GM21737 (cell line): ENCODE measurements around the gene AQP12A.

Experiments used
- ATAC-seq: cut with Tn5 transposase; IDR thresholded peaks from one replicate; pipeline ENCODE4 v1.9.1; 2021; ENCODE audit warnings: mild to moderate bottlenecking, moderate library complexity; ENCODE audit not compliant: unreplicated experiment

Gene AQP12A

DNA sequence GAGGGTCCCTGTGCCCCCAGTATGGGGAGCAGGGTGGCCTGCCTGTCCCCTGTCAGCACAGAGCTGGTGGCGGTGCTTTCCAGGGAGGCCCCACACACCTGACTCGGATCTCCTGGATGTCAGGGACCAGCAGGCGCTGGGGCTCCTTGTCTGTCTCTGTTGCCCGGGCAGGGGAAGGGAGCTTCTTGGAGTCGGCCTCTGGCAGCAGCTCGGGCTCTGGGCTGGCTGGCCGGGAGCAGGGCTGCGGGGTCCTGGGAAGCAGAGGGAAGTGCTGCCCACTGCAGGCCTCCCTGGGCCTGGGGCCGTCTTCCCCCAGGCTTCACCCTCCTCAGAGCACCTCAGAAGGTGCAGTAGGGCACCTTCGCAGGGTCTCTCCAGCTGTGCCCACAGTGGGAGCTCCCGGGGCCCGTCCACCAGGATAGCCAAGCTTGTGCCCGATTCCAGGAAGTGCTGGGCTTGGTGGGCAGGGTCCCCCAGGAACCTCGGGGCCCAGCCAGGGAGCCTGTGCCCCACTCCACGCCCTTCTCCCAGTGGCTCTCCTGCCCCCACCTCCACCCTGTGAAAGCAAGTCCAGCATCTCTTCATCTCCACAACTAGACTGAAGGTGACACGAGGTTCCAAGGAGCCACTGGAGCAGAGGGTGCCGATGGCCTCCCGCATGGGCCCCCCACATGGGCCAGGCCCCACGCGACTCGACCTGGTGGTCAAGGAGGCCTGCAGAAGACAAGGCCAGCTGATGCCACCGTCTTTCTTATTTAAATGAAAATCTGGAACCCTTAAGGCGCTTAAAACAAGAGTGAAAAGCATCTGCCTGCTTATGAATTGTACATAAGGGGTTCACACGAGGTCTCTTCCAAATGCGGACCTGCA lies 28.2 kb downstream of the AQP12A start:
- ATAC-seq: no peak

GRCh38 chr2:240720686-240721595 lies 29.3 kb downstream of the AQP12A start:
- ATAC-seq: no peak

- ATAC-seq: no peak
These were observed 30.0 kb downstream of the AQP12A start for GRCh38 chr2:240721596-240722180.

- no peak for ATAC-seq
These were observed 30.7 kb downstream of the AQP12A start for GRCh38 chr2:240722376-240722775.

DNA sequence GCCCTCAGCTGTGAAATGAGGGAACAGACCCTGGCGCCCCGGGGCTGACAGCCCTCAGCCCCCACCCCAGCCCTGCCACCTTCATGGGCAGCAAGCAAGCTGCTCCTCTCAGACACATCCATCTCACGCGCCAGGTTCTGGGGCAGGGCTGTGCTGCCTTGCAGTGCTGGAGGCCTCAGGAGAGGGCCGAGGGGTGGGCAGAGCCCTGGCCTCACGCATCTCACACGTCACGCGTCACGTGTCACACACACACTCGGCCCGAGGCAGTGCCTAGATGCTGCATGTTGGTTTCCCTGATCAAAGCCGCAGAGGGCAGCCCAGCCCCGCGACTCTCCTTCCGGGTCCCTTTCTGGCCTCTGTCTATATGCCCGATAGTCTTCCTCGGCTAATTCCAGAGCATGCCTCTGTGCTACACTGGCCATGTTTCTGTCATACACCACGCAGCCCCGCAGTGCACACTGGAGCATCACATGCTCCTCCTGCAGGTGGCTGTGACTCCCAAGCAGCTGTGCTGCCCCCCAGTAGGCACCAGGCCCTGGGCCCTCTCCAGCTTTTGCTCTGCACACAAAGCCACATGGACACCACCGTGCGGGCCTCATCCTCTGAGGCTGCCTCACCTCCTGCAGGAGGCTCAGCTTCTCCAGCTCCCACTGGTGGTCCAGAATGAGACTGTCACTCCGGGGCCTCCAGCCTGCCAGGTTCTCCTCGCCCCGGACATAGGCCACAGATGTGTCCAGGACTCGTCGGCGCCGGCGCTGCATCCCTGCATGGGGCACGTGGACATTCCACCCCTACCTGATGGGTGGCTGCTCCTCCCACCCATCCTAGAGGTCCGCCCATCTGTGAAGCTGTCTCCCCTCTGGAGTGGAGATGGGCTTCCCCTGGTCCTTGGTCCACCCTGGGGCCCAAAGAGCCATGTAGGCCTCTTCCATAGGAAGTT lies 31.4 kb downstream of the AQP12A start:
- no peak for ATAC-seq

- no peak for ATAC-seq
These were observed 32.2 kb downstream of the AQP12A start for GRCh38 chr2:240723851-240724250.

GRCh38 chr2:240724431-240724830 lies 32.8 kb downstream of the AQP12A start:
- no peak for ATAC-seq

DNA sequence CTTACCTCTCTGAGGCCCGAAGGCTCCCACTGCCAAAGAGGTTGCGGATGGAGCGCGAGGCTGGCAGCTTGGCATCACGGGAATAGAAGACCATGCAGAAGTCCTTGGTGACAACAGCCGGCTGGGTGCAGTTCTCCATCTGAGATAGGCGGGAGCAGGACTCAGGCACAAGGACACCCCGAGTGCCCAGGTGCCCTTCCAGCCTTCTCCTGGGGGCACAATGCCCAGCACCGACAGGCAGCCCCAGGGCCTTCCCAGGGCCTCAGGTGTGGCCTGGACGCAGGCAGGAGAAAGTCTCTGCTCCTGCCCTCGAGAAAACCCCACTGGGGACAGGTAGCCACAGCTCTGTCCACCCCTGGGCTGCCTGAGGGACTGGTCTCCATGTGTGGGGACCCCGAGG lies 33.6 kb downstream of the AQP12A start:
- no peak for ATAC-seq

GRCh38 chr2:240725671-240726070 lies 34.0 kb downstream of the AQP12A start:
- no peak for ATAC-seq

GRCh38 chr2:240726876-240727275 lies 35.2 kb downstream of the AQP12A start:
- no peak for ATAC-seq

GRCh38 chr2:240727439-240727838 lies 35.8 kb downstream of the AQP12A start:
- ATAC-seq: no peak

- no peak for ATAC-seq
These were observed 36.2 kb downstream of the AQP12A start for GRCh38 chr2:240727913-240728312.

DNA sequence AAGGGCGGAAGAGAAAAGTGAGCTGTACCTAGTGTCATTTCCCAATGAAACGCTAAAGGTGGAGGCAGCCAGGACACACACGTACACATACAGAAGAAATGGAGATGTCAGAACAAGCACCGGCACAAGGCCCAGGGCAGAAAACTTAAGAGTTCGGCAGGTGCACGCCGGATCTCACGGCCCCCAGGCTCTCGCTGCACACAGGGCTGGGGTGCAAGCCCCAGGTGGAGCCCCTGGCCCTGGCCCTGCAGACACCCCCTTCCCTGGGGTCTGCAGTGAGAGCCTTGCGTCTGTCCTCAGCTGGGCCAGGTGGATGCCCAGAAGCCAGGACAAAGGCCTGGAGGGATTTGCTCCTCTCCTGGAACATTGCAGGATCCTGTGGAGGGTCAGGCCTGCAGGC lies 36.7 kb downstream of the AQP12A start:
- ATAC-seq: no peak

DNA sequence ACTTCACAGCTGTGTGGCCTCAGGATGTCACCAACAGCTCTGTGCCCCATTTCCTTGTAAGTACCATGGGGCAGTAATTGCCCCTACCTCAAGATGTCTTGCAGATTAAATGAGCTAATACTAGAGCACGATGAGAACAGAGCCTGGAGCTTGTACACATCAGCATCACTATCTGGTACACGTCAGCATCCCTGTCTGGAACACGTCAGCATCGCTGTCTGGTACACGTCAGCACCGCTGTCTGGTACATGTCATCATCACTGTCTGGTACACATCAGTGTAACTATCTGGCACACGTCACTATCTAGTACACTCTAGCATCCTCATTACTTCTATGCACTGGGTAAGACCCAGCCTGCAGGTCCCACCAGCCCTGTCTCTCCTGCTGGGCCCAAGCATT lies 37.2 kb downstream of the AQP12A start:
- ATAC-seq: no peak

DNA sequence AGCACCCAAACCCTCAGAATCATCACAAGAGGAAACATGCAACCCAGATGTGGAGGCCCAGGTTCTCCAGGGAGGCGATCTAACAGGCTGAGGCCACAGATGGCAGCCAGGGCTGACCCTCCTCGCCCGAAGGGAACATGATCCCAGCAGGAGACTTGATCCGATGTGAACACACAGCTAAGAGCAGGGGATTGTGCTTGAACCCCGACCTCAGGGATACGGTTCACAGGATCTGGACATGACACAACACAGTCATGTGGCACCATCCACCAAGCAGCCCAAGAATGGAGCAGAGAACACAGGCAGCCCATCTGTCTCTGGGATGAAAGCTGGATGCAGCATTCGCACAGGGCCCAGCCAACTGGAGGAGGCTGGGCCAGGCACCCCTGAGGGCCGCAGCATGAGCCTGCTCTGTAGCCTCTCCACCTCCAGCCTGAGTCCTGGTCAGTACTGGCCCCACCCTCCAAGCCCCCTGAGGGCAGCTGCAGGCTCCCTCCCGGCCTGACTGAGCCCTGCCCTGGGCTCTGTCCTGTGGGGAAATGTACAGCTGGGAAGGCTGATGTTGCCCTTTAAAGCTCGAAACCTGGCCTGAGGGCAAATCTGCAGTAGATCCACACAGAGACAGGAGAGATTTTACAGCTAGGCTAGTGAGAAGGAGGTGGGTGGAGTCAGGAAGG lies 39.0 kb downstream of the AQP12A start:
- no peak for ATAC-seq

GRCh38 chr2:240731178-240731545 lies 39.5 kb downstream of the AQP12A start:
- ATAC-seq: no peak

DNA sequence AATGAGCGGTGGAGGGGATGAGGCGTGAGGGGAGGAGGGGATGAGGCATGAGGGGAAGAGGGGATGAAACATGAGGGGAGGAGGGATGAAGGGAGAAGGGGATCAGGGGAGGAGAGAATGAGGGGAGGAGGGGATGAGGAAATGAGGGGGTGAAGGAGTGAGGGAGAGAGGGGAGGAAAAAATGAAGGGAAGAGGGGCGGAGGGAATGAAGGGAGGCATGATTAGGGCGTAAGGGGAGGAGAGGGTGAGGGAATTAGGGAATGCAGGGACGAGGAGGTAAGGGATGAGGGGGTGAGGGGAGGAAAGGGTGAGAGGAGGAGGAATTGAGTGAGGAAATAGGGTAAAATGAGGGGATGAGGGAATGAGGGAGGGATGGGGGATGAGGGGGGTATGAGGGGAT lies 40.5 kb downstream of the AQP12A start:
- no peak for ATAC-seq

DNA sequence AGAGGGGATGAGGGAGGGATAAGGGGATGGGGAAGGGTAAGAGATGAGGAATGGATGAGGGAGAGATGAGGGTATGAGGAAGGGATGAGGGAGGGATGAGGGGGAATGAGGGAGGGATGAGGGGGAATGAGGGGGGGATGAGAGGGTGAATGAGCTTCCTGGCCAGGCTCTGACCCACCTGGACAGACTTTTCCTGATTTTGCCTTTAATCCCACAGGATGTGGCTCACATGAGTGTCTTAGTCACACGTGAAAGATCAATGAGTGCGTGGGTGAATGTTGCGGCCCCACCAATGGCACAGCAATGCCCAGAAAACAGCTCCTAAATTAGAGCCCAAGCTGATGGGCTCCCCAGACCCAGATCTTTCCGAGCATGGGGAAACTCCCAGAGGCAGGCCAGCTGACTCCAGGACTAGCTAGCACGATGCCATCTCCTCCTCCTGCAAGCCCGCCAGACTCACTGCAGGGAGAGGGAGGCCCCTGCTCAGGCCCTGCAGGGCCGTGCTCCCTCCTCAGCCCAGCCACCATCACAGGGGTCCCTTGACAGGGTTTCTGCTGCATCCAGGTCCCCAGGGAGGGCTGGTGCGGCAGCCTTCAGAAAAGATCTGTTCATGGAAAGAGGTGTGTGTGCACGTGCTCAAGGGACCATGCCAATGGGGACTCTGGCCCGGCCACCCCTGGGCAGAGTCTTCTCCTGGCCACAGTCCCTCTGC lies 41.4 kb downstream of the AQP12A start:
- no peak for ATAC-seq

- no peak for ATAC-seq
These were observed 42.3 kb downstream of the AQP12A start for GRCh38 chr2:240733803-240734495.
